GM18526 (cell line): ENCODE data around the gene CDK1.

Experiments
- POLR2A ChIP-seq: IDR thresholded peaks from 3 replicates; pipeline ENCODE4 v1.6.1; 2011; ENCODE audit not compliant: insufficient read length; ENCODE audit errors: extremely low read depth

Gene CDK1

DNA sequence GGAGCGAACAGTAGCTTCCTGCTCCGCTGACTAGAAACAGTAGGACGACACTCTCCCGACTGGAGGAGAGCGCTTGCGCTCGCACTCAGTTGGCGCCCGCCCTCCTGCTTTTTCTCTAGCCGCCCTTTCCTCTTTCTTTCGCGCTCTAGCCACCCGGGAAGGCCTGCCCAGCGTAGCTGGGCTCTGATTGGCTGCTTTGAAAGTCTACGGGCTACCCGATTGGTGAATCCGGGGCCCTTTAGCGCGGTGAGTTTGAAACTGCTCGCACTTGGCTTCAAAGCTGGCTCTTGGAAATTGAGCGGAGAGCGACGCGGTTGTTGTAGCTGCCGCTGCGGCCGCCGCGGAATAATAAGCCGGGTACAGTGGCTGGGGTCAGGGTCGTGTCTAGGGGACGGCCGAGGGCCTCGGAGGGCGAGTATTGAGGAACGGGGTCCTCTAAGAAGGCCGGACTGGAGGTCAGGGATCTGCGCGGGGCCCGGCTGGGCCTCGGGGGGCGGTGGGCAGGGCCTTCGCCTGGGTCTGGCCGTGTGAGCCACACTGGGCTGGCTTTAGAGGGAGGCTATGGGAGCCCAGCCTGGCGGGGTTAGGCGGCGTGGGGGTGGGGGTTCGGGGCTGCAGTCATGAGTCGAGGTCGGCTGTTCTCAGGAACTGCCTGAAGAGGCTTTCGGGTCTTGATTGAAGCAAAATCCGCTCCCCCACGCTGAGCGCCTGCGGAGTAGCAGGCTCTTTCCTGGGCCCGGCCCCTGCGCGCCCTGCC, at the start of gene CDK1:
TSS of gene CDK1 (plus strand) at position 265 of the 757 bp plus-strand sequence. CDS start 1,688 bp downstream, outside the sequence.
- peak; percentile 86 for TF ChIP-seq POLR2A

DNA sequence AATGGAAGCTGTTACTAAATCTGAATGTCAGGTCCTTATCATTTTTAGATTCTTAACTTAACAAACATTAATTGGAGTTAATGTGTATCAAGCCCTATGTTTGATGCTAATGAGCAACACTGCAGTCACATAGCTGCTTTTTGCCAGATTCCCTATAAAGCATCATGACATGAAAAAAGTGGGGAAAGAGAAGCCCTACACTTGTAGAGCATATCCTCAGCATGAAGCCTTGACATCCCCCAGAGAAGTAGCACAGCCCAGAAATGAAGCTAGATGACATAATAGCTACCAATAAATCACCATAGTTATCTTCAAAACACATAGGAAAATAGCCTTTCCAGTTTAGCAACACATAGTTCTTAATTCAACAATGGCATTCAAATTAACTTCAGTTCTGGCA, 49.2 kb upstream of the CDK1 start:
- TF ChIP-seq POLR2A, result no peak

DNA sequence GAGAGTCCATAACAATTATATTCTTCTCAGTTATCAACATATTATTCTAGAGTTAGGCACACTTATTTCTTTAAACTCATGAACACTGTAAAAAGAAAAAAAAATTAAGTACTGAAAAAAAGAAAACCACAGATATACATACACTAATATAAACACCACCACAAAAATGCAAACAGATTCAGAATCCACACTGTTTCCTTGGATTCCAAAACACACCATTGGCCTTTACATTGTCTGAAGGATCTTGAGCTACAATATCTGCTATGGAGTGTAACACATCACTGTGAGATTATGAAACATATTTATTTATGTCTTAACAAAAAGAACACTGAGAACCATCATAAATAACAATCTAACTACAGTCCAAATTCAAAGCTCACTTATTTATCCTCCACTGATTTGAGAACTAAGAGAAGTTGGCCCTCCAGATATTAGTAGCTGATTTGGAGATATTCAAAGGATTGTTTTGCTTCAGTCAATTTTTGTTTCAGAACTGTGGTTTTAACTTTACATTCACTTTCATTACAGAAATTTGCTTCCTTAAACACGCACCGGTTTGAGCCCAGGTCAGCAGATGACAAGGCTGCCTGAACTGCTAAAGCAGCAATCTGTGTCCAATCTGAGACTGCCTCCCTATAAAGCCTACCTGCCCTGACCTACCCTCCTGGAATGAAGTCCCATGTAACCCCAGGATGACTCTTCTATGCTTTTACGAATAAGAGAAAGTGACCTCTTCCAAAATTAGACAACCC, 47.0 kb upstream of the CDK1 start:
- no peak for TF ChIP-seq POLR2A

DNA sequence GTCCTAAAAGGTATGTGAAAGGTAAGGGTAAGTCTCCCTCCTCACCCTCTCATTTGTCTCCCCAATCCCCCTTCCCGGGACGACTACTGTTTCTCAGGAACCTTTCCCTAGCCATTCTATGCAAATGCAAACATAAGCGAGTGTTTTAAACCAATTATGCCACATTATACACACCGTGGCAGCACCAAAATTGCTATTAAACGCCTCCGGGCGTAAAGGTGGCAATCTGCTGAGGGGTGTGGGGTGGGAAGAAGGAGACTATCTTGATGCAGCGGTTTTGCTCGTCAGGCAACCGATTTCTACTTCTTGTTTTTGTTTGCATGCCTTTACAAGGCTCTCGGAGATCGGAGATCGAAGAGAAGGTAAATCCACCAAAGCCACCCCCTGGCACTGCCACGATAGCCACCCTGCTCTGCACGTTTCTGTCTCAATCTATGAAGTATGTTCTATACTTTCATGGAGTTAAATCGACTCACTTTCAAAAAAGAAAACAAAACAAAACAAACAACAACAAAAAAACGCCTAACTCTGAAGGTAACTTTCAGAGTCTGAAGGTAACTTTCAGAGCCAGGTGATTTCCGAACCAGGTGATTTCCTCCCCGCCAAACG, 46.0 kb upstream of the CDK1 start:
- TF ChIP-seq POLR2A, result no peak

DNA sequence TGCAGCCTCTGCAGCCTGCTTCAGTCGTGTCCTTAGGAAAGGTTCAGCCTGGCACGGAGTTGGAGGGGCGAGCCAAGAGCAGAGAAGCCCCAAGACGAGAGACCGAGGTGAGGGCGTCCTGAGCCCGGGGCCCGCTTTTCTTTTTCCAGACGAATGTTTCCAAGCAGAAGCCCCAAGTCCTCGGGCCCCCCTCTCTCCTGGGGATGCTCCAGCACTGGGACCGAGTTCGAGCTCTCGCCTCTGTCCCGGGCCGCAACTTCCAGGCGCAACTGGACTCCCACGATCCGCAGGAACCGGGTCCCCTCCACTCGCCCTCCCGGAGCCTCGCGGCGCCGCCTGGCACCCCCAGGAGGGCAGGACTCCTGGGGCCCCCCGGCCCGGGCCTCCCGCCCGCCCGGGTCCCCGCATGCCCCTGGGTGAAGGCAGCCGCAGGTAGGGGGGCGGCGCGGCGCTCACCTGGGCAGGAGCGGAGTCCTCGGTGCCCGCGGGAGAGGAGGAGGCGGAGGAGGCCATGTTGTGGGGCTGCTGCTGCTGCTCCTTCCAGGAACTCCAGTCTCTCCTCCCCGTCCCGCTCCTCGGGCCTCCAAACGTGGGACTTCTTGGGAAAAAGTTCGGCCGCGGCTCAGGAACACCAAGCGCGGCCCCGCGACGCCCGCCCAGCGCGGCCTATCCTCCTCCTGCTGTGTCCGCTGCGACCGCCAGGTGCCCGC, 45.3 kb upstream of the CDK1 start:
- TF ChIP-seq POLR2A, result no peak

DNA sequence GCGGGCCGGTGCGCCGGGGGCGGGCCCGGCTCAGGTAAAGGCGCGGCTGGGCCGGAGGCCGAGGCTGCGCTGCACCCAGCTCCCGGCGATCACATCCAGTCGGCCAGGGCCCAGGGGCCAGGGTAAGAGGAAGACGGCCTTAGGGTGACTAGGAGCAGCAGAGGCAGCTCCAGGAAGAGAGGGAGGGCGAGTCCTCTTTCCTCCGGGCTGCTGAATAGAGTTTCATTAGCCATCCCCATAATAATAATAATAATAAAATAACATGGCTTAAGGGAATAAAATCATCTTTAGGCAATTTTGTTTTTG, 44.8 kb upstream of the CDK1 start:
- no peak for TF ChIP-seq POLR2A

DNA sequence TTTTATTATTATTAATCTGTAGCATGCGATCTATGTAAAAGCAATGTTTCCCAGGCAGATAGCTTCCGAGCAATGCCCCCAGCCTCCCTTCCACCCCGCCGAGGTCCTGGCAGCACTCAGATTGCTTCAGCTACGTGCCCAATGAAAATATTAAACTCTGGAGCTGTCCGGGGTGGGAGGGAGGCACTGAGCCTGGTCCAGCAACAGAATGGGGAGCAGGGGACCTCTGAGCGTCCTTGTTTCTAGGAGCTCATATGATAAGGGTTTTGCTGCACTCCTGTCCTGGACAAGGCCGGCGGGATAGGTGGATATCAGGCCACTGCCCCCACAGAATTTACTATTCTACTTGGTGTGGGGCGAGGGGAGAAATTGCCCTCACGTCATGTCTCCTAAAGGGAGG, 44.5 kb upstream of the CDK1 start:
- no peak for TF ChIP-seq POLR2A

DNA sequence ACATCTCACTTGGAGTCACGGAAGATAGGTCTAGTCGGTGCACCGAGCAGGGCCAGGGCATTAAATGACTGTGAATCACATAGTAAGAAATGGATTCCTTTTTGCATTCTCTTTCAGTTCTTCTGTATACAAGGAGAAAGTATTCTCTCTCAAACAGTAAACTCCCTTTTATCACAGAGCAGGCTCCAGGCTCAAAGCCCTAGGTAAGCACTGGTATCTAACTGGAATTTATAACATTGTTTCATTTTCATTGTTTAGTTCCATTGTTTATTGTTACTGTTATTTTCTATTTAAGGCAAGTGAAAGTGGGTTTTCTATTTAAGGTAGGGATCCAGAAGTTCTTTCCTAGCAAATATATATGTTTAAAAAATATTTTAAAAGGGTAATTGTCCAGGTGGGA, 44.1 kb upstream of the CDK1 start:
- TF ChIP-seq POLR2A, result no peak

DNA sequence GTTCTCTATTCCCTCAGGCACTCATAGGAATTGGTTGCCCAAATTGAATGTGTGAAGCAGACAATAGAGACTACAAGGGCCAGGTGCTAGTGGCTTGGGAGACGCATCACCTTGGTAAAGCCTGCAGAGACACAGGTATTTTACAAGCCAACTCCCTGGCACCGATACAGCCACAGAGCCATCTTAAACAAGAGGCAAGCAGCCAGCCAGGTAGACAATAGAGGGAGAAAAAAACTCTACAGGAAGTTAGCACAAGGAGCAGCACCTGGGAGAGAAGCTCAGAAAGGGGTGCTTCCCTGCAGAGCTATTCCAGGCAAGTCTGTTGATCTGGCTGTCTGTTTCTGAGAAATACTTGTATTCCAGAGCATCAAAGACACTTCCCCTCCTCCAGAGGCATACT, 43.0 kb upstream of the CDK1 start:
- no peak for TF ChIP-seq POLR2A

DNA sequence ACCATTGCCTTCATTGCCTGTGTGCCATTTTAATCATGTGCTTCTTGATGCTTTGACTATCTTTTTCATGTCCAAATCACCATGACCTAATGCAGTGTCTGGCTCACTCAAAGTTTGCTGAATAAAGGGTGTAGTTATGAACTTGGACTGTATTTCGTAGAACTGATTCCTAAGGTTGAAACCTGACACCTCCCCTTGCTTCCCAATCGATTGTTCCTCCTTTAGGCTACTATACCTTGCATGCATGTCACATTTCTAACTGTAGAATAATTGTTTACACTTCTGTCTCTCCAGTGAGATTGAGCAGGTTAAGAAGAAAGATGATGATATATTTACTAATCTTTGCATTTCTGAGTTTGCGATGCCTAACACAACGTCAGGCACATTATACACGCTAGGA, 41.0 kb upstream of the CDK1 start:
- no peak for TF ChIP-seq POLR2A

DNA sequence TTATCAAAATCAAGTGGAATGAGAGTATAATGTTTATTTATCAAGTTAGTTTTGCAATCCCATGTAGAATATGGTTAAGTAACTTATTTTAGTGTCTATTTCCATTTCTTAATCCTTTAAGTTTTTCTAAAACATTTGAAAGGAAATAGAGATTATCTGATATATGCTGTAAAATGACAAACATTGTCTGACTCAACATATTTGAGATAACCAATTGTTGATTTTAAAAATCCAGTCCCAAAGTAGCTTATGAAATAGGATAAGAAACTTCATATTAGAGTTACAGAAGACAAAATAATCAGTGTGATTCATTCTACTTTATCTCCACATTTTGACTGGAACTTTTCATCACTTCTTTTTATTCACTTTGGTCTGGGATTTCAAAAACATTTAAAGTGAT, 38.7 kb upstream of the CDK1 start:
- TF ChIP-seq POLR2A, result no peak

DNA sequence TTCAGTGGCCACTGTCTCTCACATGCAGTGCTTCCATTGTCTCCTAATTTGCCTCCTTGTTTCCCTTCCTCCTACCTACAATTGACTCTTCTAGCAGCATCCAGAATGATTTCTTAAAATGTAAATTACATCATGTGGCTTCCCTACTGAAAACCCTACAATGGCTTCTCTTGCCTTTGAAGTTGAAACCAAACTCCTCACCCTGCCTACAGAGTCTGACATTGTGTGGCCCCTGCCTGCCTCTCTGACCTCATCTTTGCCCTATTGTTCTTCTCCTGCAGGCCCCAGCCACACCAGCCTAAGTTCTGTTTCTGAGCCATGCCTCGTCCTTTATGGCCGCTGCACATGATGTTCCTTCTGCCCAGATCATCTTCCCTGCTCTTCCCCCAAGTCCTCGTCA, 35.8 kb upstream of the CDK1 start:
- no peak for TF ChIP-seq POLR2A

DNA sequence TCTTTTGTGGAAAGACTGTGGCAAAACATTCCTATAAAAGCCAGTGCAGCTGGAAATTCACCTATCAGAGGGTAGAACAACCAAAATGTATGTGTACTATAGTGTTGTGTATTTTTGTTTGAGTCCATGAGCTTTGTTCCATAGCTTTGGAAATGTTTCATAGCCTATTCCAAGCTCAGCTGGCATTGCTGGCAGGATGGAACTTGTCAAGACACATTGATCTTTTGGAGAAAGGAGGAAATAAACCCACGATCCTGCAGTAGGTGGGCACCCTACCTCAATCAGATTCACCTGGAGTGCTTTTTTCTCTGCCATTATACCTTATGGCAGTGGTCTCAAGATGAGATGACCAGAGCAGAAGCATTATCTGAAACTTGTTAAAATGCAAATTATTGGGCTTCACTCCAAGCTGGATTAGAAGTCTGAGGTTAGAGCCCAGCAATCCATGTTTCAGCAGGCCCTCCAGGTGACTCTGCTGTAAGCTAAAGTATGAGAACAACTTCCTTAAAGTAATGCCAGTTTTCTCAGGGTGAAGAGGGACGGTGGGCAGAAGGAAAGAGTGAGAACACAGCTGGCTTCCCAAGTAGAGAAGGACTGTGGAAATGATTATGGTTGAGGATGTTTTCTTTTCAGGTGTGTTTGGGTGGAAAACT, 30.3 kb upstream of the CDK1 start:
- no peak for TF ChIP-seq POLR2A

DNA sequence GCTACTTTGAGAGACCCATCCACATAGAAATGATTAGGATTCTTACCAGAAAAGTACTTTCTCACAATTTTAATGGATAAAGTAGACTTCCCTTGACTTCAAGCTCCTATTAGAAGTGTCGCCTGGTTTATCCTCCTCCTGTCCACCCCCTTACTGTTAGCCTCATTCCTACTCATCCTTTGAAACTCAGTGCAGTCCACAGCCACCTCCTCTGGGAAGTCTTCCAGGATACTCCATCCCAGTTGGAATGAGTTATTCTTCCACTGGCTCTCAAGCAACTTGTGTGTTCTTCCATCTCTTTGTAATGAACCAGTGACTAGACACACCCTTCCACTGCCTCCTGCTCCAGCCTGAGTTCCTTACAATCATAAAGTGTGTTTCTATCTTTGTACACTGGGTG, 25.1 kb upstream of the CDK1 start:
- TF ChIP-seq POLR2A, result no peak

DNA sequence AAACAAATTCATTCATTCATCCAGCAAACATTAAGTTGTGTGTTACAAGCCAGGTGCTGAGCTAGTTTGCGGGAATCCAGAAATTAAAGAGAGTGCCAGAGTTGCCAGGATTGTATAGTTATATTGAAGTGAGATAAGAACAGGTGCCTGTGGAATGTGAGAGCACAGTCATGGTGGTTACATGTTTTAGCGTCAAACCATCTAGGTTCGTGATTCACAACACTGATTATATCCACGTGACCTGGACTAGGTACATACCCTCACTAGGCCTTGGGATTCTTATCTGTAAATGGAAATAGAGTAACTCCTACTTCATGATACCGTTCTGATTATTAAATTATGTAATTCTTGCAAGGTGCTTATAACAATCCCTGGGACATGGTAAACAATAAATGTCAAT, 24.5 kb upstream of the CDK1 start:
- TF ChIP-seq POLR2A, result no peak
